CD4-positive, alpha-beta memory T cell (primary cell): ENCODE results near the gene ATP8A2. TPM values are rescaled to one million over a fixed set of nuclear protein-coding genes. Genes with fewer than 3 reads are reported as not detected.

Experiments
- CTCF ChIA-PET: fragments of 350-600 bp; sonication (Branson Sonifier 250); formaldehyde crosslinking; loops from one replicate; lab custom pipeline; 2021; ENCODE audit warnings: inconsistent platforms; ENCODE audit not compliant: partially characterized antibody; lab: Charles Lee
- POLR2A ChIA-PET: fragments of 350-600 bp; sonication (Branson Sonifier 250); formaldehyde crosslinking; loops from one replicate; lab custom pipeline; 2021; ENCODE audit not compliant: partially characterized antibody; lab: Charles Lee
- DNase-seq, 5 donors: peaks; one replicate each; pipeline versions ENCODE4 v3.0.0 to v3.0.0-alpha.2; 2020 to 2022; ENCODE audit warnings: mixed read lengths in 1 of 5
- H3K27ac ChIP-seq: one replicate; pipeline ENCODE4 v1.7.0; 2013; ENCODE audit warnings: low read depth, low read length
- H3K27me3 ChIP-seq: 2 replicates; pipeline ENCODE4 v1.7.0; 2013; ENCODE audit warnings: mild to moderate bottlenecking, low read length, moderate library complexity; ENCODE audit not compliant: insufficient read depth
- H3K36me3 ChIP-seq: 2 replicates; pipeline ENCODE4 v1.7.0; 2013; ENCODE audit warnings: mild to moderate bottlenecking, low read length, moderate library complexity; ENCODE audit not compliant: insufficient read depth
- H3K4me1 ChIP-seq: 2 replicates; pipeline ENCODE4 v1.7.0; 2013; ENCODE audit warnings: mild to moderate bottlenecking, low read length, moderate library complexity; ENCODE audit not compliant: insufficient read depth
- H3K4me3 ChIP-seq, 2 donors: one replicate each; pipeline ENCODE4 v1.7.0; 2013; ENCODE audit warnings: low read length in 2 of 2, mild to moderate bottlenecking in 1 of 2
- H3K9me3 ChIP-seq, 2 donors: one replicate each; pipeline ENCODE4 v1.7.0; 2013; ENCODE audit warnings: low read length in 2 of 2, control low read depth in 1 of 2; ENCODE audit not compliant: control insufficient read depth in 1 of 2
- H3K27ac Mint-ChIP-seq, 7 donors: one replicate each; pipeline ENCODE4 v1.8.0; 2020 to 2021; ENCODE audit warnings: mixed read lengths in 7 of 7, mild to moderate bottlenecking in 6 of 7, inconsistent platforms in 3 of 7, moderate library complexity in 3 of 7
- H3K27me3 Mint-ChIP-seq, 2 donors: one replicate each; pipeline ENCODE4 v1.8.0; 2020 to 2021; ENCODE audit warnings: mixed read lengths in 2 of 2
- H3K36me3 Mint-ChIP-seq, 2 donors: one replicate each; pipeline ENCODE4 v1.8.0; 2020 to 2021; ENCODE audit warnings: mixed read lengths in 2 of 2, inconsistent platforms in 1 of 2, mild to moderate bottlenecking in 1 of 2
- H3K4me1 Mint-ChIP-seq, 4 donors: one replicate each; pipeline ENCODE4 v1.8.0; 2020 to 2021; ENCODE audit warnings: mixed read lengths in 4 of 4, mild to moderate bottlenecking in 1 of 4
- H3K4me3 Mint-ChIP-seq, 8 donors: one replicate each; pipeline ENCODE4 v1.8.0; 2020 to 2021; ENCODE audit warnings: mixed read lengths in 8 of 8, mild to moderate bottlenecking in 7 of 8, moderate library complexity in 6 of 8, inconsistent platforms in 3 of 8
- H3K9me3 Mint-ChIP-seq, 8 donors: one replicate each; pipeline ENCODE4 v1.8.0; 2020 to 2021; ENCODE audit warnings: mixed read lengths in 8 of 8, mild to moderate bottlenecking in 5 of 8, inconsistent platforms in 3 of 8, moderate library complexity in 1 of 8
- intact Hi-C: fragments of 100-400 bp; cut with micrococcal nuclease; formaldehyde crosslinking; loops from one replicate; pipeline ENCODE4 v1.15.1; 2023
- polyA plus RNA-seq, 2 donors: library from polyadenylated mRNA; unstranded; fragments of 300-500 nt; fragmentation: Illumina TruSeq; gene quantifications; one replicate each; pipeline ENCODE4 v1.2.3, GENCODE V29; 2021
- total RNA-seq, 2 experiments: library from RNA; stranded (reverse); gene quantifications; one replicate each; pipeline ENCODE4 v1.2.3, GENCODE V29; 2021

Gene ATP8A2
- total and polyA plus RNA-seq, 4 experiments from 2014 or later: 0.36 to 0.93 (median 0.67) TPM

GRCh38 chr13:25981060-25981459, 609.3 kb downstream of the ATP8A2 start:
- Mint-ChIP-seq H3K27ac (no peak overlapping the region), H3K9me3 (peaks cover 0 to 2% (median 0%) of the 10 kb centered on the region in 8 donors), H3K4me3 (no peak overlapping the region), H3K4me1 (peaks cover 7 to 16% (median 12%) of the 10 kb centered on the region in 4 donors), H3K36me3 (no peaks in the 10 kb centered on the region), H3K27me3 (no peaks in the 10 kb centered on the region)
- ChIA-PET CTCF (no interaction called here), POLR2A (no interaction called here)
- Histone ChIP-seq H3K9me3 (no peaks in the 10 kb centered on the region), H3K4me3 (no peak overlapping the region), H3K36me3 (no peaks in the 10 kb centered on the region), H3K4me1 (peaks cover 12% of the 10 kb centered on the region), H3K27ac (no peak overlapping the region), H3K27me3 (no peaks in the 10 kb centered on the region)
- DNase-seq: no peak
- intact Hi-C loops: no loop called here

DNA sequence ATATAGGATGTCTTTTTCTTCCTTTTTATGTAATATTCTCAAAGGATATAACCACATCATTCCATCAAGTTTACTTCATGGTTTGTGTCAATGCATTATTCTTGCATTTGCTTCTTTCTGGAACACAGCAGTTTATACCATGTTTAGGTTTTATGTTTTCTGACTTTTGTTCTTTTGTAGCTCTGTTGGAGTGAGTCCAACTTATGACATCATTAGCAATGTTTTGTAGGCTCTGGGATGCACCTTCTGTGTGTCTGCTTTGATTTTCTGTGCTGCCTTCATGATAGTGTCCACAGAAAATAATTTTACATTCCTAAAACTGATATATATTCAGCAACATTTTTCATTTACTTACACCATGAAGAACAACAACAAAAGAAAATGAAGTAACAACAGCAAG, 611.1 kb downstream of the ATP8A2 start:
- H3K4me3 Mint-ChIP-seq: no peak overlapping the region
- CTCF ChIA-PET: no interaction called here
- H3K36me3 ChIP-seq: no peaks in the 10 kb centered on the region
- DNase-seq: no peak
- H3K36me3 Mint-ChIP-seq: no peaks in the 10 kb centered on the region
- H3K27ac Mint-ChIP-seq: no peak overlapping the region
- H3K27ac ChIP-seq: no peak overlapping the region
- H3K4me1 Mint-ChIP-seq: no peaks in the 10 kb centered on the region
- POLR2A ChIA-PET: no interaction called here
- H3K9me3 ChIP-seq: no peaks in the 10 kb centered on the region
- H3K27me3 ChIP-seq: no peaks in the 10 kb centered on the region
- peaks cover 2% of the 10 kb centered on the region for H3K4me1 ChIP-seq
- peaks cover 0 to 2% (median 0%) of the 10 kb centered on the region in 8 donors for H3K9me3 Mint-ChIP-seq
- H3K27me3 Mint-ChIP-seq: no peaks in the 10 kb centered on the region
- intact Hi-C loops: no loop called here
- H3K4me3 ChIP-seq: no peak overlapping the region

- POLR2A ChIA-PET: no interaction called here
- H3K36me3 Mint-ChIP-seq: no peaks in the 10 kb centered on the region
These were observed 616.2 kb downstream of the ATP8A2 start for GRCh38 chr13:25987987-25988386.

GRCh38 chr13:25988661-25989060, 616.9 kb downstream of the ATP8A2 start:
- Mint-ChIP-seq H3K36me3 (no peaks in the 10 kb centered on the region), H3K9me3 (peaks cover 0 to 5% (median under 1%) of the 10 kb centered on the region in 8 donors), H3K4me3 (no peak overlapping the region), H3K27me3 (no peaks in the 10 kb centered on the region), H3K27ac (no peak overlapping the region), H3K4me1 (peaks cover 0 to 4% (median 0%) of the 10 kb centered on the region in 4 donors)
- Histone ChIP-seq H3K27me3 (no peaks in the 10 kb centered on the region), H3K36me3 (no peaks in the 10 kb centered on the region), H3K4me3 (no peak overlapping the region), H3K4me1 (no peaks in the 10 kb centered on the region), H3K27ac (no peak overlapping the region), H3K9me3 (no peaks in the 10 kb centered on the region)
- DNase-seq: no peak
- CTCF ChIA-PET: no interaction called here
- POLR2A ChIA-PET: no interaction called here
- intact Hi-C loops: no loop called here

More at GRCh38 chr13:25987987-25988386, 616.2 kb downstream of the ATP8A2 start:
- Mint-ChIP-seq H3K4me3 (no peak overlapping the region), H3K4me1 (peaks cover 0 to 4% (median 0%) of the 10 kb centered on the region in 4 donors), H3K9me3 (peaks cover 0 to 2% (median 0%) of the 10 kb centered on the region in 8 donors), H3K27ac (no peak overlapping the region), H3K27me3 (no peaks in the 10 kb centered on the region)
- CTCF ChIA-PET: no interaction called here
- intact Hi-C loops: no loop called here
- Histone ChIP-seq H3K27ac (no peak overlapping the region), H3K9me3 (no peaks in the 10 kb centered on the region), H3K4me1 (no peaks in the 10 kb centered on the region), H3K36me3 (no peaks in the 10 kb centered on the region), H3K4me3 (no peak overlapping the region), H3K27me3 (no peaks in the 10 kb centered on the region)
- no peak for DNase-seq

DNA sequence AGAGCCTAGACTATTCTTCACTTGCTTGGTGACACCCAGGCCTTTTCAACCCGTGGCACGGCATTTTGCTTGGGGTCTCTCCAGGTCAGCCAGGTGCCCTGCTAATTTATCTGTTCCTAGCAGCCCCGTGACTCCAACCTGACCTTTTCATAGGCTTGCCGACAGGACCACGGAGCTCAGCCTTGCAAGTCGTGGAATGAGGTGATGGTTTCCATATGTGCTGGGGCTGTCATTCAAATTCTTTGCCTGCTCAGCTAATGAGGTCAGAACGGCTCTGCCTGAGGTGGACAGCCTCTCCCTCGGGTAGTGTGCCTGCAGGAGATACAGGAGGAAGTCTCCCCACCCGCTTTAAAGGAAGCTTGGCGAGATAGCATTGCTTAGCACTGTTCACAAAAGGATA, 619.0 kb downstream of the ATP8A2 start:
- Mint-ChIP-seq H3K4me3 (no peak overlapping the region), H3K4me1 (peaks cover 0 to 4% (median 0%) of the 10 kb centered on the region in 4 donors), H3K27ac (no peak overlapping the region), H3K36me3 (no peaks in the 10 kb centered on the region), H3K27me3 (no peaks in the 10 kb centered on the region), H3K9me3 (peaks cover 0 to 22% (median 14%) of the 10 kb centered on the region in 8 donors)
- ChIA-PET POLR2A (no interaction called here), CTCF (no interaction called here)
- no peak for DNase-seq
- Histone ChIP-seq H3K36me3 (no peaks in the 10 kb centered on the region), H3K9me3 (no peaks in the 10 kb centered on the region), H3K4me3 (no peak overlapping the region), H3K4me1 (no peaks in the 10 kb centered on the region), H3K27me3 (no peaks in the 10 kb centered on the region), H3K27ac (no peak overlapping the region)
- intact Hi-C loops: no loop called here

DNA sequence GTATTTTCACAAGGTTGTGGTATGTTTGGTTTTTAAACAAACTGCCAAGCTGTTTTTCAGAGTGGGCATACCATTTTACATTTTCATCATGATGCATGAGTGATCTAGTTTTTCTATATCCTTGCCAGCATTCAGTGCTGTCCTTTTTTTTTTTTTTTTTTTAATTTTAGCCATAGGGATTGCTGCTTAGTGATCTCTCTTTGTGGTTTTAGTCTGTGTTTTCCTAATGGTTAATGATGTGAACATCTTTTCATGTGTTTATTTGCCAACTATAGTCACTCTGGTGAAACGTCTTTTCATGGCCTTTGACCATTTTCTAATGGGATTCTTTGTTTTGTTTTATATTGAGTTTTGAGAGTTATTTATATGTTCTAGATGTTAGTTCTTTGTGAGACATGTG, 620.3 kb downstream of the ATP8A2 start:
- H3K4me1 Mint-ChIP-seq: peaks cover 0 to 4% (median 0%) of the 10 kb centered on the region in 4 donors
- Histone ChIP-seq H3K4me1 (no peaks in the 10 kb centered on the region), H3K4me3 (no peak overlapping the region), H3K27me3 (no peaks in the 10 kb centered on the region), H3K9me3 (no peaks in the 10 kb centered on the region), H3K36me3 (no peaks in the 10 kb centered on the region), H3K27ac (no peak overlapping the region)
- no peak overlapping the region for H3K27ac Mint-ChIP-seq
- H3K4me3 Mint-ChIP-seq: no peak overlapping the region
- no peaks in the 10 kb centered on the region for H3K27me3 Mint-ChIP-seq
- no peak for DNase-seq
- POLR2A ChIA-PET: no interaction called here
- CTCF ChIA-PET: no interaction called here
- intact Hi-C loops: no loop called here
- H3K9me3 Mint-ChIP-seq: peaks cover 0 to 22% (median 16%) of the 10 kb centered on the region in 8 donors
- H3K36me3 Mint-ChIP-seq: no peaks in the 10 kb centered on the region

GRCh38 chr13:26007261-26008125, 635.7 kb downstream of the ATP8A2 start:
- Mint-ChIP-seq H3K4me1 (peaks cover 0 to 7% (median 1%) of the 10 kb centered on the region in 4 donors), H3K27me3 (peaks cover 5% of the 10 kb centered on the region in 2 donors), H3K36me3 (peaks cover 0 to 8% of the 10 kb centered on the region in 2 donors), H3K27ac (no peak overlapping the region), H3K4me3 (no peak overlapping the region), H3K9me3 (peaks cover 0 to 22% (median 8%) of the 10 kb centered on the region in 8 donors)
- Histone ChIP-seq H3K4me1 (peaks cover 4% of the 10 kb centered on the region), H3K4me3 (no peak overlapping the region), H3K36me3 (no peaks in the 10 kb centered on the region), H3K27ac (no peak overlapping the region), H3K27me3 (no peaks in the 10 kb centered on the region), H3K9me3 (no peaks in the 10 kb centered on the region)
- ChIA-PET CTCF (interaction anchor here (0.5 to 1.6 kb wide), 5 partner anchors 30 to 691 kb away, joined by 3 to 5 read pairs (median 3); no protein-coding TSS in a partner anchor), POLR2A (interaction anchor here (0.7 kb wide), 1 partner anchor 1419 kb away, joined by 3 read pairs; no protein-coding TSS in a partner anchor)
- intact Hi-C loops: no loop called here
- DNase-seq: no peak
